Fibroblast of skin of scalp (primary cell): ENCODE results near the gene FOXK1.

ENCODE experiments used
- DNase-seq: peaks from one replicate; pipeline ENCODE4 v3.0.0-alpha.2; 2013

Gene FOXK1

GRCh38 chr7:4699841-4700240 is 17.7 kb downstream of the FOXK1 start:
- no peak for DNase-seq

GRCh38 chr7:4700577-4701235 is 18.6 kb downstream of the FOXK1 start:
- peak; percentile 55 for DNase-seq

- peak; percentile 56 for DNase-seq
Observed at GRCh38 chr7:4702961-4703512, 20.9 kb downstream of the FOXK1 start.

GRCh38 chr7:4703532-4703931 is 21.4 kb downstream of the FOXK1 start:
- DNase-seq = no peak

- DNase-seq = peak; percentile 34
Observed at GRCh38 chr7:4706384-4707216, 24.5 kb downstream of the FOXK1 start.

- no peak for DNase-seq
Observed at GRCh38 chr7:4707217-4707741, 25.2 kb downstream of the FOXK1 start.

GRCh38 chr7:4707980-4708411 is 25.9 kb downstream of the FOXK1 start:
- no peak for DNase-seq

DNA sequence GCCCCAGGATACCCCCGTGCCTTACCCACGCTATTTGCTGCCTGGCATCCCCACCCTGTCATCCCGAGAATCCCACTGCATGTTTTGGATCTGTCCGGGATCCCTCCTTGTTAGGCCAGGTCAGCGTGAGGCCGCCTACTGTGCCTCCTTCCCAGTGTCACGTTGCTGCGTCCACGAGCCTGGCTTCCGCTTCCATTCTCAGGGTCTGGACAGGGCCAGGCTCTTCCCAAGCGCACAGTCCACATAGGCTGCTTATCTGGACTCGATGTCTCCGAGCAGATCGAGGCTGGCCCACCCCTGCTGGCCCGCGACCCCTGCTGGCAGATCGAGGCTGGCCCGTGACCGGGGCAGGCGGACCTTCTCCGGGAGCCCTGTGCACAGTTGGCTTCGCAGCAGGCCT is 27.1 kb downstream of the FOXK1 start:
- no peak for DNase-seq

DNA sequence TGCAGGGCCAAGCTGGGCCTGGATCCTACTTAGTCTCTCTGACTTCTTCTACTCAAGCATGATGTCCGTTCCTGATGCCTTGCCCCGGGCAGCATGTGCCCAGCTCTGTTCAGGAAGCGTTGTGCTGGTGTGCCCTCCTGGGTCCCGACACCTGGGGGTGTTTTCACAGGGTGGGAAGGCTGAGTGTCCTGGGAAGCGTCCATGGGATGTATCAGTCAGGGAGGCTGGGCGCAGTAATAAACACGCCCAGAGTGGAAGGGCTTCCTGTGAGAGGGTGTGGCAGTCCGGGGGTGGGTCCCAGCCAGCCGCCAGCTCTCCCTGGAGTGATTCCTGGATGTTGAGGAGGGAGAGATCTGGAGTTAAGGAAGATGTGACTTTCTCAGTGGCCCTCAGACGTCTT is 29.0 kb downstream of the FOXK1 start:
- DNase-seq = no peak

DNA sequence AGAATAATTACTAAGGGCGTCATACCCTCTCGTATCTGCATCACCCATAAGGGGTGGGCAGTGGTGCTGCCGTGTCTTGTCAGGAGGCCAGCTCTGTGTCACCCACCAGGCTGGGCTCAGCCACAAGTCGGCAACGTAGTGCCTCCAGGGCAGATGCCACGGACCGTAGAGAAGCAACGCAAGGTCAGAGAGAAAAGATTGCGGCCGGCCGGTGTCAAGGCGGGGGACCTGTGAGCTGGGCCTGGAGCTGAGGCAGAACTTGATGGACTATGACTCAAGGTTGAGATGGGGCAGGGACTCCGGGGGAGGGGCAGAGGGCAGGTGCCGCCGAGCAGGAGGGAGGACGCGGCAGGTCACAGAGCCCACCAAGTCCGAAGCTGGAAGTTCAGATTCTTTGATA is 29.5 kb downstream of the FOXK1 start:
- no peak for DNase-seq

GRCh38 chr7:4712281-4713182 is 30.4 kb downstream of the FOXK1 start:
- DNase-seq = peak; percentile 44

DNA sequence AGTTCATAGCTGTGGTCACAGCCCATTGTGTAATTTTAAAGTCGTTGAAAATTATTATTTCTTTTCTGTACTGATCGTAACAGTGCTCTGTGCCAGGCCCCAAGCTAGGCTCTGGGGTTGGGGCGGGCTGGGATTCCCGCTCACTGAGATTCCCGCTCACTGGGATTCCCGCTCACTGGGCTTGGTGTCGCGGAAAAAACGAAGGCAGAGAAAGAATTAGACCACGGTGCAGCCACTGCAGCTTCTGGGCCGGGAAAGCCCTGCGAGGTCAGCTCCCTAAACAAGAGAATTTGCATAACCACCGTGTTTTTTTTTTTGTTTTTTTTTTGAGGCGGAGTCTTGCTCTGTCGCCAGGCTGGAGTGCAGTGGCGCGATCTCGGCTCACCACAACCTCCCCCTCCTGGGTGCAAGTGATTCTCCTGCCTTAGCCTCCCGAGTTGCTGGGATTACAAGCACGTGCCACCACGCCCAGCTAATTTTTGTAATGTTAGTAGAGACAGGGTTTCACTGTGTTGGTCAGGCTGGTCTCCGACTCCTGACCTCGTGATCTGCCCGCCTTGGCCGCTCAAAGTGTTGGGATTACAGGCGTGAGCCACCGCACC is 31.2 kb downstream of the FOXK1 start:
- DNase-seq = peak; percentile 35

DNA sequence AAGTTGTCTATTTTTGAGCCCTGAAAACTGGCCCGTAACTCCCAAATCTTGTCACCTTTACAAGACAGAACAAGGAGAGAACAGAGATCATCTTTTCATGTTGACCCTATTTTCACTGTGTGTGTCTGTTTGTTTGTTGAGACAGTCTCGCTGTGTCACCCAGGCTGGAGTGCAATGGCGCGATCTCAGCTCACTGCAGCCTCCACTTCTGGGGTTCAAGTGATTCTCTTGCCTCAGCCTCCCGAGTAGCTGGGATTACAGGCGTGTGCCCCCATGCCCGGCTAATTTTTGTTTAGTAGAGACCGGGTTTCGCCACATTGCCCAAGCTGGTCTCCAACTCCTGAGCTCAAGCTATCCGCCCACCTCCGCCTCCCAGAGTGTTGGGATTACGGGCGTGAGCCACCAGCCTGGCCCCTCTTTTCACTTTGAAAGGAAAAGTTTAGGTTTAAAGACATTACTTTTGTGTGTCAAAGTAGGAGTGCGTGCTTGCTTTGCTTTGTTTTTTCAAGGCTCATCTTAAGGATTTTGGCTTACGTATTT is 32.1 kb downstream of the FOXK1 start:
- no peak for DNase-seq

DNA sequence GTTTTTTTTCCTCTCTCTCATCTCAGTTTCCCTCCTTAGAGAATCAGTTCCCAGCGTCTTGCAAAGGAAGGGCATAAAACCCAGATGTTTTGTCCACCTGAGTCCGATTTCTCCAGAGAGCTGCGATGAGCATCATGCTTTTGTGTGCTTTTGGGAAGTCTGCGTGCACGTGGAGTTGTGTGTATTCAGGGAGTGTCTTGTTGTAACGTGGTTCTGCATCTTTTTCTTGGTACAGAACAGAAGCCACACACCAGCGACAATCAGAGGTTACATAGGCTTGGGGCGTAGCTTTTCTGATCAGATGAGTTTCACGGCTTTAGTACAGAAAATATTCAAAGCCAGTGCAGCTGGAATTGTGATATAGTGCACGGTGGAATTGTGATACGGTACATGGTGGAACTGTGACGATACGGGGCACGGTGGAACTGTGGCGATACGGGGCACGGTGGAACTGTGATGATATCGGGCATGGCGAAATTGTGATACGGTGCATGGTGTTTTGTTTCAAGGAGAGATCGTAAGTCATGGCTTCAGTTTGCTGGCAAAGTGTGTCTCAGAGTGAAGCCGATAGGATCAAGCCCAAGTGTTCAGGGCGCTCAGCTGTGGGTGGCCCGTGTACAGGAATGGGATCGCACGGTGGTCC is 32.8 kb downstream of the FOXK1 start:
- no peak for DNase-seq

GRCh38 chr7:4715410-4715776 is 33.3 kb downstream of the FOXK1 start:
- peak; percentile 57 for DNase-seq

DNA sequence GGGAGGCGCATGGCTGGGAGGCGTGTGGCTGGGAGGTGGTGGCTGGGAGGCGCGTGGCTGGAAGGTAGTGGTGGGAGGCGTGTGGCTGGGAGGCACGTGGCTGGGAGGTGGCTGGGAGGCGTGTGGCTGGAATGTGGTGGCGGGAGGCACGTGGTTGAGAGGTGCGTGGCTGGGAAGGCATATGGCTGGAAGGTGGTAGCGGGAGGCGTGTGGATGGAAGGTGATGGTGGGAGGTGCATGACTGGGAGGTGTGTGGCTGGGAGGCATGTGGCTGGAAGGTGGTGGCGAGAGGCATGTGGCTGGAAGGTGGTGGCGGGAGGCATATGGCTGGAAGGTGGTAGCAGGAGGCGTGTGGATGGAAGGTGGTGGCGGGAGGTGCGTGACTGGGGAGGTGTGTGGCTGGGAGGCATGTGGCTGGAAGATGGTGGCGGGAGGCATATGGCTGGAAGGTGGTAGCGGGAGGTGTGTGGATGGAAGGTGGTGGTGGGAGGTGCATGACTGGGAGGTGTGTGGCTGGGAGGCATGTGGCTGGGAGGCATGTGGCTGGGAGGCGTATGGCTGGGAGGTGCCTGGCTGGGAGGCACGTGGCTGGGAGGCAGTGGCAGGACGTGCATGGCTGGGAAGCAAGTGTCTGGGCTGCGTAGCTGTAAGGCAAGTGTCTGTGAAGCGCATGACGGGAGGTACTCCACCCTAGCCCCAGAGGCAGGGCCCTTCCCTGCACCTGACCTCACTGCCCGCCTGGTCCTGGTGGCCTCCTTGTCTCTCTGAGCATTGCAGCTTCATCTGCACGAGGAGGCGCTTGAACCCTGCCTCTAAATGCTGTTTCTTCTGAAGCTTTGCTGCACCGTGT is 35.1 kb downstream of the FOXK1 start:
- no peak for DNase-seq

- DNase-seq = no peak
Observed at GRCh38 chr7:4718075-4718474, 36.0 kb downstream of the FOXK1 start.

- no peak for DNase-seq
Observed at GRCh38 chr7:4720225-4720624, 38.1 kb downstream of the FOXK1 start.

GRCh38 chr7:4722308-4722707 is 40.2 kb downstream of the FOXK1 start:
- no peak for DNase-seq

GRCh38 chr7:4722960-4723630 is 41.0 kb downstream of the FOXK1 start:
- no peak for DNase-seq
